ENCODE results near the gene SPRY2.

SPRY2 gene

DNA sequence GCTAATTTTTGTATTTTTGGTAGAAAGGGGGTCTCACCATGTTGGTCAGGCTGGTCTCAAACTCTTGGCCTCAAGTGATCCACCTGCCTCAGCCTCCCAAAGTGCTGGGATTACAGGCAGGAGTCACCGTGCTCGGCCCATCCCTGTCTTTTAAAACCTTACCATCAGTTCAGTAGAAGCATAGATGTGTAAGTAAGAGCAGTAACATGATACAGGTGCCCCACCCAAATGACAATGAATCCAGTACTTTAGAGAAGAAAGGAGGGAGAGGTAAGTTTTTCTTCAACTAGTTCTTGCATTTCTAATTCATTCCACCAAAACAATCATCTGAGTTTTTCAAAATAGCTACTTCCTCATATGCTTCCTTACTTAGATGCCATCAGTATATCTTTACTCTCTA, 21.9 kb downstream of the SPRY2 start:
- H3K9me2 ChIP-seq (replicated peaks; ENCODE audit: control insufficient read depth, low read length): no peaks in the 10 kb centered on the region
- H3K27me3 ChIP-seq (ENCODE audit: control insufficient read depth, low read length): no peaks in the 10 kb centered on the region
- TF ChIP-seq EZH2phosphoT487 (IDR thresholded peaks at IDR 0.05; ENCODE audit: borderline replicate concordance, low read length): no peak
- TF ChIP-seq, protein P1, sequence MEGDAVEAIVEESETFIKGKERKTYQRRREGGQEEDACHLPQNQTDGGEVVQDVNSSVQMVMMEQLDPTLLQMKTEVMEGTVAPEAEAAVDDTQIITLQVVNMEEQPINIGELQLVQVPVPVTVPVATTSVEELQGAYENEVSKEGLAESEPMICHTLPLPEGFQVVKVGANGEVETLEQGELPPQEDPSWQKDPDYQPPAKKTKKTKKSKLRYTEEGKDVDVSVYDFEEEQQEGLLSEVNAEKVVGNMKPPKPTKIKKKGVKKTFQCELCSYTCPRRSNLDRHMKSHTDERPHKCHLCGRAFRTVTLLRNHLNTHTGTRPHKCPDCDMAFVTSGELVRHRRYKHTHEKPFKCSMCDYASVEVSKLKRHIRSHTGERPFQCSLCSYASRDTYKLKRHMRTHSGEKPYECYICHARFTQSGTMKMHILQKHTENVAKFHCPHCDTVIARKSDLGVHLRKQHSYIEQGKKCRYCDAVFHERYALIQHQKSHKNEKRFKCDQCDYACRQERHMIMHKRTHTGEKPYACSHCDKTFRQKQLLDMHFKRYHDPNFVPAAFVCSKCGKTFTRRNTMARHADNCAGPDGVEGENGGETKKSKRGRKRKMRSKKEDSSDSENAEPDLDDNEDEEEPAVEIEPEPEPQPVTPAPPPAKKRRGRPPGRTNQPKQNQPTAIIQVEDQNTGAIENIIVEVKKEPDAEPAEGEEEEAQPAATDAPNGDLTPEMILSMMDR (IDR thresholded peaks at IDR 0.05; ENCODE audit: low read depth, low read length, poor library complexity, severe bottlenecking): no peak
- H3K79me2 ChIP-seq (ENCODE audit: control insufficient read depth, low read length): no peaks in the 10 kb centered on the region
- H3K4me2 ChIP-seq (ENCODE audit: low read length): no peak overlapping the region
- H3K4me3 ChIP-seq (ENCODE audit: low read length): no peak overlapping the region
- no peaks in the 10 kb centered on the region for H3K36me3 ChIP-seq (ENCODE audit: control insufficient read depth, low read length)
- H3K9me3 ChIP-seq (ENCODE audit: control insufficient read depth, insufficient read depth, low read length): no peaks in the 10 kb centered on the region
- H4K20me1 ChIP-seq (ENCODE audit: control insufficient read depth, insufficient read depth, low read depth, low read length): no peaks in the 10 kb centered on the region
- no peaks in the 10 kb centered on the region for H3K4me1 ChIP-seq (ENCODE audit: control insufficient read depth, low read length)
- no peak overlapping the region for H3K27ac ChIP-seq (ENCODE audit: low read depth, low read length)
- H3F3A ChIP-seq (ENCODE audit: control insufficient read depth, insufficient read depth): no peaks in the 10 kb centered on the region

- H3K27ac ChIP-seq (ENCODE audit: low read depth, low read length): no peak overlapping the region
- H3K79me2 ChIP-seq (ENCODE audit: control insufficient read depth, low read length): no peaks in the 10 kb centered on the region
- no peak for TF ChIP-seq EZH2phosphoT487 (IDR thresholded peaks at IDR 0.05; ENCODE audit: borderline replicate concordance, low read length)
- TF ChIP-seq, protein P1 (IDR thresholded peaks at IDR 0.05; ENCODE audit: low read depth, low read length, poor library complexity, severe bottlenecking): no peak
Observed at GRCh38 chr13:80314711-80315653, 25.9 kb downstream of the SPRY2 start.

GRCh38 chr13:80313668-80314256, 27.2 kb downstream of the SPRY2 start:
- Histone ChIP-seq H3F3A (ENCODE audit: control insufficient read depth, insufficient read depth) (no peaks in the 10 kb centered on the region), H3K4me1 (ENCODE audit: control insufficient read depth, low read length) (no peaks in the 10 kb centered on the region), H3K4me3 (ENCODE audit: low read length) (no peak overlapping the region), H3K9me2 (replicated peaks; ENCODE audit: control insufficient read depth, low read length) (no peaks in the 10 kb centered on the region), H4K20me1 (ENCODE audit: control insufficient read depth, insufficient read depth, low read depth, low read length) (no peaks in the 10 kb centered on the region), H3K4me2 (ENCODE audit: low read length) (no peak overlapping the region), H3K36me3 (ENCODE audit: control insufficient read depth, low read length) (no peaks in the 10 kb centered on the region), H3K79me2 (ENCODE audit: control insufficient read depth, low read length) (no peaks in the 10 kb centered on the region), H3K27me3 (ENCODE audit: control insufficient read depth, low read length) (no peaks in the 10 kb centered on the region), H3K9me3 (ENCODE audit: control insufficient read depth, insufficient read depth, low read length) (no peaks in the 10 kb centered on the region), H3K27ac (ENCODE audit: low read depth, low read length) (no peak overlapping the region)
- no peak for TF ChIP-seq EZH2phosphoT487 (IDR thresholded peaks at IDR 0.05; ENCODE audit: borderline replicate concordance, low read length)
- TF ChIP-seq, protein P1 (IDR thresholded peaks at IDR 0.05; ENCODE audit: low read depth, low read length, poor library complexity, severe bottlenecking): no peak

More at GRCh38 chr13:80314711-80315653, 25.9 kb downstream of the SPRY2 start:
- no peaks in the 10 kb centered on the region for H3F3A ChIP-seq (ENCODE audit: control insufficient read depth, insufficient read depth)
- H3K4me1 ChIP-seq (ENCODE audit: control insufficient read depth, low read length): no peaks in the 10 kb centered on the region
- H3K9me3 ChIP-seq (ENCODE audit: control insufficient read depth, insufficient read depth, low read length): no peaks in the 10 kb centered on the region
- no peaks in the 10 kb centered on the region for H4K20me1 ChIP-seq (ENCODE audit: control insufficient read depth, insufficient read depth, low read depth, low read length)
- no peaks in the 10 kb centered on the region for H3K9me2 ChIP-seq (replicated peaks; ENCODE audit: control insufficient read depth, low read length)
- no peak overlapping the region for H3K4me2 ChIP-seq (ENCODE audit: low read length)
- no peaks in the 10 kb centered on the region for H3K27me3 ChIP-seq (ENCODE audit: control insufficient read depth, low read length)
- H3K36me3 ChIP-seq (ENCODE audit: control insufficient read depth, low read length): no peaks in the 10 kb centered on the region
- H3K4me3 ChIP-seq (ENCODE audit: low read length): no peak overlapping the region
